ELF-1 (cell line): Measurements from ENCODE around the gene ETS1.
A peak's percentile ranks its signal among the peaks of the same experiment; 100 is the strongest.

ENCODE experiments used
- DNase-seq: peaks from one replicate; pipeline ENCODE4 v3.0.0-alpha.2; 2016; ENCODE audit warnings: low read depth, low spot score

Gene ETS1

DNA sequence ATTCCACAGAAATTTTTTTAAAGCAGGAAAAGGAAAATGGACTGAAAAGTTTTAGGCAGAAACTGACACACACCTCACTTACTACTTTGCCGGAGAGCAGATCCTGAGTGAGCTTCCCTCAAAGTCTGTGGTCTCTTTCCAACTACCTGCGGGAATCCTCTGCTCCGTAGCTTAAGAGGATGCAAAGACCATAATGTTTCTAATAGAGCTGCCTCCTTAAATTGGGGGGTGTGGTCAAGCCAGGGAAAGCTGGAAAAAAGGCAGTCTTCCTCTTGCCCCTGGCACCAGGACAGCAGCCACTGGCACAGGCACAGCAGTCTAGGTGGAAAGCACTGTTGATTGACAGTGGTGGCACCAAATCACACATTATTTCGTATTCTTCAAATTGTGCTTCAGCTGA is at the start of gene ETS1:
ETS1 (minus strand) TSS at position 144 of the 400 bp plus-strand sequence. CDS start 14,428 bp downstream, outside the sequence.
- DNase-seq = no peak

GRCh38 chr11:128634395-128634794 is 47.0 kb upstream of the ETS1 start:
- DNase-seq = no peak

GRCh38 chr11:128633384-128633965 is 46.1 kb upstream of the ETS1 start:
- DNase-seq = no peak

GRCh38 chr11:128632141-128632791 is 44.9 kb upstream of the ETS1 start:
- DNase-seq = peak; percentile 70

- DNase-seq = peak; percentile 78
These were observed 43.2 kb upstream of the ETS1 start for GRCh38 chr11:128630367-128631230.

DNA sequence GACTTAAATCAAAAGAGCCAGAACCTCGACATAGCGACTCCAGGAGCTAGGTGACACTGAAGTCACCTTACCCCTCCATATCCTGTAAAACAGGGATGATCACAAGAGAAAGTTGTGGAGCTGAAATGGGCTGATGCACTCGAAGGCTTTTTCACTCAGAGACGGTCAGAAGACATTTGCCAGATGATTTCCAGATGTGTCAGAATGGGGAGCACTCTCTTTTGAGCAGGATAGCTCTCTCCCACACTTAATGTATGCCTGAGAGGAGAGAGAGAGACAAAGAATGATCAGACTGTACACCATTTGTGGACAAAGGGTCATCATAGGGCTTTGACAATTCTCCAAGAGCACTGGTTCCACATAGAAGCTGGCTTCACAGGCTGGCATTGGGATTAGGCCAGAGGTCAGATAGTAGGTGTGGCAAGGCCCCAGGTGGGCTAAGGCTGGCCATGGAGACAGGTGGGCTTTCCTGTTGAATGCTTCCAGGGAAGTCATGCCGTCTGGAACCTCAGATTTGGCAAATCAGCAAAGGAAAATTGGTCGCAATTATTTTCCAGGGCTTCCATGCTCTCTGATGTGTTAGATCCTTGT is 42.3 kb upstream of the ETS1 start:
- DNase-seq = no peak

GRCh38 chr11:128628686-128629085 is 41.3 kb upstream of the ETS1 start:
- no peak for DNase-seq

GRCh38 chr11:128628325-128628673 is 40.9 kb upstream of the ETS1 start:
- no peak for DNase-seq

DNA sequence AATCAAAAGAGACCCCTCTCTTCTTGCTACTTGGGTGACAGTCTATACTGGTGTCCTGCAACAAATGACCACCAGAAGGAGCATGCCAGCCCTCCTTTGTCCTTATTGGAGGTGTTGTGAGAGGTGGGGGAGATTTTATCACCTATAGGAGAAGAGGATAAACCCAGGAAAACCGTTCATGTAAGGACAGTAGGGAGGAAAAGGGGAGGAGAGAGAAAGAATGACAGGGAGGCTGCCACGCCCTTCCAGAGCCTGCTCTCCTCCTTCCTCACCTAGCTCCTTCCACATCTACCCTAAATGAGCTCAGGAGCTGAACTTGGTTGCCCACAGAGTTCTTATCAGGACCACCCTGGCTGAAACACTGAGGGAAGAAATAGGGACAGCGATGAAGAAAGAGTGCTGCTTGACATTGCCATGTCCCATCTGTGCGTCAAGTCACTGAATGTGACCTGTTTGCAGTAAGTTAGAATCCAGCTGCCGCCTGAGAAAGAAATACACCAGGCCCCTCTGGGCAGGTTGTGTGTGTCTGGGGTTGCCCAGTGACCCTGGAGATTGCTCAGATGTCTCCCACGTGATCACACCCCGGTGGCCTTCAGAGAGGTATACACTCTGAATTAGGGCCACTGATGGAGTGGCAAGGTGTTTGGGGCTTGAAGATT is 40.4 kb upstream of the ETS1 start:
- no peak for DNase-seq

DNA sequence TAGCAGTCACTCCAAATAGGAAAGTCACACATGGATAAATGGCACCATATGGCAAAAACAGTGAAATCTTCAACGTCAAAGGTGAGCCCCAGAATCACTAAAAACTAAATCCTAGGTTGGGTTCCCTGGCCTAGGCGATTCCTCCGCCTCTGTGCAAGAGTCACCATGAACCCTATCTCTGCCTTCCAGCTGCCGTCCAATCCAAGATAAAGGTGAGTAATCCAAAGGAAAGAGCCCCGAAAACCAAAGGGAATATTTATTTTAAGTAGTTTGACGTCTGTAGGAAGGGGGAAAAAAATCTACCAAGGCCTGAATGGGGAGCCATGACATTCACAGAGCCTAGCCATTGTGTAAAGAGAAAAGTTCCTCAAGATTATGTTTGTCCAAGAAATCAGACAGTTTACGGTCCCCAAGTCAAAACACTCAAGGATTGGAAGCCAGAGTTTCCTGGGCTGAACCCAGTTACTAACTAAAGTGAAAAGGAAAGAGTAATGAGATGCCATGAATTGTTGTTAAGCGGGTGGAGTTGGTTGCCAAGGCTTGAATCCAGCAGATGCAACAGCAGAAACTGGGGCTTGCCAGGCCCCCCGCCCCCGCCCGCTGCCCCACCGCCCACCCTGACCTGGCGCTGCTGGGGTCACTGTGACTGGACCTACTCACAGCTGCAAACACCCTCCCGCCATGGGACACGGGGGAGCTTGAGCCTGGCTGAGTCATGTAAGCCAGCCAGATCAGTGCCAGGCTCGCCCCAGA is 39.7 kb upstream of the ETS1 start:
- DNase-seq = no peak

GRCh38 chr11:128625746-128626145 is 38.4 kb upstream of the ETS1 start:
- DNase-seq = no peak

- no peak for DNase-seq
These were observed 38.0 kb upstream of the ETS1 start for GRCh38 chr11:128625326-128625725.

- DNase-seq = no peak
These were observed 37.2 kb upstream of the ETS1 start for GRCh38 chr11:128624269-128625175.

GRCh38 chr11:128623091-128623490 is 35.7 kb upstream of the ETS1 start:
- no peak for DNase-seq

DNA sequence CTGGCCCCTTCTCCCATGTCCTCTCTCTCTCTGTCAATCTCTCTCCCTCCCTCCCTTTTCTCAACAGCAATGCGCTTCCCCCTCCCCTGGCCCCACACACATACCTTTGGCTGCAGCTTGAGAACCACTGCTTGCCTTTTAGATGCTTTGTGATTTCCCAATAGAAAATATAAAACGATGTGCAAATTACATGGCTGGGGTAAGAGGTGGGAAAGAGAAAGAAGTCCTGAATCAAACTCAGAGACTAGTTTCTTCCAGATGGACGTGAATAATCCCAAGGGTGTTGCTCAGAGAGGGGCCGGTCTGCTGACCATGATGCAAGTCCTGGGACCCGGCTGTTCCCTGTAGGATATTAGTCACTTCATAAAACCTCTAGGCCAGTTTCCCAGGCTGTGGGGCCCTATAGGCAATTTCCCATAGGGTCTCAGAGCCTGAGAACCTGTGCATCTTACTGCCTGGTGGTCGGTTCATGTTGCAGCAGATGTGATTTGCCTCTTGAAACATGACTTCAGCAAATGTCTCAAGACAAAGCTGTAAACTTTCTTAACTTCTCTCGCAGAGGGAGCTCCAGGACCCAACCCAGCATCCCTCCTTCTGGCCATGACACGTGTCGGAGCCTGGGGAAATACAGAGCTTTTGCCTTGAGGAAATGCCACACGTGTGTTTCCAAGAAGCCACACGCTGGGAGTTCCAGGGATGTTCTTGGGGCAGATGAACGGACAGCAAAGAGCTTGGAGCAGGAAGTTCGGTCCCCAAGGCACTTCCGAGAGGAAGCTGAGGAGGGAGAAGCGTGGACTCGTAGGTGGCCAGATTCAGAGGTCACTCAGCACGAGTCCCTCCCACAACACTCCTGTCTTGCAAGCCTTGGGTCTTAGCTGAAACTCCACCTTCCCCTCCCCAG is 34.5 kb upstream of the ETS1 start:
- no peak for DNase-seq

DNA sequence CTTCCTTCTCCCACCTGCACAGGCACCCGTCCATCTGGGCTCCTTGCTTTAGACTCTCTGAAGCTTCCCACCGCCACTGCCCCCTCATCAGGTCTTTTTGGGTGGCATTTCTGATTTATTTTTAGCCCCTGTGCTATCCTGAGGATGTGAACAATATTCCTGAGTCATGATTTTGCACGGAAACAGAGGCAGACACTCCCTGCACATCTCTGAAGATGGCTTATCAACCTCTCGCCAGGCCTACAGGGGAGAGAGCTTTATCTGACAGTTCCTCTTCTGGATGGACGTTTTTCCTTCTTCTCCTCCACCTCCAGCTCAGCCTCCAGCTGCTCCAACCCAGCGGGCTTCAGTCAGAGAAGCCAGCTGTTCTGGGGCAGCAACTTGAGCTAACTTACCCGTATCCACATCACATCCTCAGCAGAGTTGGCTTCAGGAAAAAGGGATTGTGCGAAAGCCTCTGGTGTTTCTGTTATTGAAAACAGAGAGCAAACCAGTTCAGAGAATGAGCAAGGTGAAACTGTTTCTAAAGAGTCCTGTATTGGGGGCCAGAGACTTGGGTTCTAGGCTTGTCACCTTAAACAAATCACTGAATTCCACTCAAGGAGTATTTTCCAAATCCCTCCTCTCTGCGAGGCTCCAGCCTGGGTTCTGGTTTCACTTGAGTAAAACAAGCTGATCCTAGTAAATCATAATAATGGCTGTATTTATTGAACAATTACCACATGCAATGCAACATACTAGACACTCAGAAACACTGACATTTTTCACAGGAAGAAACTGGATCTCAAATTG is 33.1 kb upstream of the ETS1 start:
- DNase-seq = no peak

- DNase-seq = no peak
These were observed 32.4 kb upstream of the ETS1 start for GRCh38 chr11:128619540-128620308.
